OCI-M1 (cell line): ENCODE data around the gene PPP1R9B.

Experiments
- DNase-seq: peaks from one replicate; lab custom pipeline; 2025; lab: John Stamatoyannopoulos, UW

The PPP1R9B gene

DNA sequence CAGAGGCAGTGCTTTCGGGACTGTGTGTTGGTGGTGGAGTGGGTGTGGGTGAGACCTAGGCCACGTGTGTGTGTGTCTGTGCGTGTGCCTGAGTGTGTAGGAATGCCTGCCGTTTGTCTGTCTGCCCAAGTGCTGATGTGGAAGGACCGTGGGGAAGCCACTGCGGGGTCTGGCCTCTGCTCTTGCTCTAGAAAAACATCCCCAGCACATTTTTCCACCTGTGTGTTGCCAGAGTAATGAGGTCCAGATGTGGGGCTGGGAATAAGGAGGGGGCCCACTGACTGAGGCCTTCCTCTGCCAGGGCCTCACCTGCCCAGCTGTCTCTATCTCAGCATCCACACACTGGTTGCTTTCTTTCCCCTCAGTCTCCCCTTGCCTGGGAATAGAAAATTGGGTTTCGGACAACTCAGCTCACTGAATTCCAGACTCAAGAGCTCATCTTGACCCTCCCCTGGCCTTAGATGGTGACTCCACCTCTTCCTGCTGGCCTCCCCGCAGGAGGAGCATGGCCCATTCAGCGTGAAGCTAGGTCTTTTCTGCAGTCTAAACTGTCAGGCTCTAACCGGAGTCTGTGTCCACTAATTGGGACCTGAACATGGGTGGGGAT lies 23.0 kb upstream of the PPP1R9B start:
- DNase-seq, result no peak

DNA sequence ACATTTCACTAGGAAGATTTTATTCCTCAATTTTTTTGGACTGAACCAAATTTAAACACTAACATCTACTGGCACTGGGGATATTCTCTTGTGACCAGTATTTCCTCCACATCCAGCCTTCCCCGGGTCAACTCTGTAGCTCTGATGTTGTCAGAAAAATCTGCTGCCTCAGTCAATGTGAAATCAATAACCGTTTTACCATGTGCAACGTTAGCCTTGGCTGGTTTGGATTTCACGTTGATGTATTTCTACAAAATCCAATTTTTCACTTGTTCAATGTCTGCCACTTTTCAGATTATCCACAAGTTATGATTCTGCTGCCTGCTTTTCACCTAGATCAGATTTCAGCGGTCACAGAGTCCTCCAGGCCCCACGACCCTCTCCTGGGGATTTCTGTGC lies 22.5 kb upstream of the PPP1R9B start:
- no peak for DNase-seq

DNA sequence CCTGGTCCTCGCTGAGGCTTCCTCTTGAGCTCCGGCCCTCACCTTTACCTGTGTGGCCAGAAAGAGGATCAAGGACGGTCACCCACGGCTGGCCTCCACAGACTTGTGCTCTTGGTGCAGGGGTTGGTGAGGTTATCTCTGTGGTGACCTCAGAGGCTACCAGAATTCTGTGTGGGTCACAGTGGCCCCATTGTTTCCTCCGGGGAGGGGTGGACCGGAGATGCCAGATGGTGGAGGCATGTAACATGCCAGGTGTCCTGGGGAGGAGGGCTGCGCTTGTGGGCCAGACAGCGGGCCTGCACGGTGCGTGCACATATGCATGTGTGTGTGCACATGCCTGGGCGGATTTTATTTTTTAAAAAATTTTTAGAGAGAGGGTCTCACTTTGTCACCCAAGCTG lies 21.7 kb upstream of the PPP1R9B start:
- DNase-seq, result no peak

GRCh38 chr17:50171371-50172071 lies 21.0 kb upstream of the PPP1R9B start:
- no peak for DNase-seq

GRCh38 chr17:50170662-50171370 lies 20.3 kb upstream of the PPP1R9B start:
- no peak for DNase-seq

DNA sequence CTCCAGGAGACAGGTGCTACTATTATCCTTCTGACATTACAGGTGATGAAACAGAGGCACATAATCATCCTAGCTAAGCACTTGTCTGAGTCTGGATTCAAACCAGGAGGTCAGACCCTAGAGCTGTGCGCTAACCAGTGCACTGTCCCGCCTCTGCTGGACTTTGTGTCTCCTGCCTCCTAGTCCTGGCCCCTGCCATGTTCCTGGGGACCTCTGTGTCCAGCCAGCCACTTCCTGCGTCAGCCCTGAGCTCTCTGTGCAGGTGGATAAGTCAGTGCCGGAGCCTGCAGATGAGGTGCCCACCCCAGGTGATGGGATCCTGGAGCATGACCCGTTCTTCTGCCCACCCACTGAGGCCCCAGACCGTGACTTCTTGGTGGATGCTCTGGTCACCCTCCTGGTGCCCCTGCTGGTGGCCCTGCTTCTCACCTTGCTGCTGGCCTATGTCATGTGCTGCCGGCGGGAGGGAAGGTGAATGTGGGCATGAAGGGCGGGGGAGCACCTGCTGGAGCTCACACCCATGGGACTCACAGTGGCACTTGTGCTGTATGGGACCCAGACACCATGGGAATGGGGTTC lies 19.5 kb upstream of the PPP1R9B start:
- DNase-seq, result no peak

DNA sequence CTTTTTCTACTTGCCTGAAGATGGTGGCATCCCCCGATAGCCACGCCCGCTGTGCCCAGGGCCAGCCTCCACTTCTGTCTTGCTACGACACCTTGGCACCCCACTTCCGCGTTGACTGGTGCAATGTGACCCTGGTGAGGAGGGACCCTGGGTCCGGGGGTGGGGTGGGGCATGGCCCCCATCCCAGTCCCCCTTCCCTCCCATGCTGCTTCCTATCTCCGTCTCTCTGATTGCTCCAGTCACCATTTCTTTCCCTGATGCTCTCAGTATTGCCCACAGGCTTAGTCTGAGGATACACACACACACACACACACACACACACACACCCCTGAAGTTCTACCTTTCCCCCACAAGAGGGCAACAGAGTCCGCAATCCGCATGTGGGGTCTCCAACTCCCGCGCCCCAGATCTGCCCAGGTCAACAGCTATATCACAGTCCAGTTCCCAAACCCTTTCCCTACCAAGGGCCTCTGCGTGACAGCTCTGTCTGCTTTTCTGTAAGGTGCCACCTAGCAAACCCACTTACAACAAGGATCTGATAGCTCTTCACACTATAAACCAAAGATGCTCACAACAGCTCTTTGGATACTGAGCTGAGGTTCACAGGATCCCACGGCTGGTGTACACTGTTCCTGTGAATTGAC lies 18.8 kb upstream of the PPP1R9B start:
- peak; percentile 72 for DNase-seq

GRCh38 chr17:50168319-50168718 lies 17.8 kb upstream of the PPP1R9B start:
- no peak for DNase-seq

- no peak for DNase-seq
These were observed 16.9 kb upstream of the PPP1R9B start for GRCh38 chr17:50167371-50167770.

DNA sequence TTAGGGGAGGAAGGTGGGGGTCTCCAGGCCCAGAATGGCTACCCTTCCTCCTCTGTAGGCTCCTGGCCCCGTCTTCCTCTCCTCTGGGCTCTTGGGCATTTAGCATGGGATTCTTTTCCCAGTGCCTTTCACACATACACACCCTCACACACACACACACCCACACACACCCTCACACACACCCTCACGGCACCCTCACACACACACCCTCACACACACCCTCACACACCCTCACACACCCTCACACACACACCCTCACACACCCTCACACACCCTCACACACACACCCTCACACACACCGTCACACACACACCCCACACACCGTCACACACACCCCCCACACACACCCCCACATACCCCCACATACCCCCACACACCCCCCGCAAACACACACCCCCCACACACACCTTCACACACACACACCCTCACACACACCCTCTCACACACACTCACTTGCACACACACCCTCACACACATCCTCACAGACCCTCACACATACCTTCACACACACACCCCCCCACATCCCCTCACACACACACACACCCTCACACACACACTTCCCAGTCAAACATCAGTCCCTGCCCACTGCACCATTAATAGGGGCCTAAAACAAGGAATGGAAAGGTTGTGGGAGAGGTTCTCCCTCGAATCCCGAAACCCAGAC lies 16.2 kb upstream of the PPP1R9B start:
- no peak for DNase-seq

DNA sequence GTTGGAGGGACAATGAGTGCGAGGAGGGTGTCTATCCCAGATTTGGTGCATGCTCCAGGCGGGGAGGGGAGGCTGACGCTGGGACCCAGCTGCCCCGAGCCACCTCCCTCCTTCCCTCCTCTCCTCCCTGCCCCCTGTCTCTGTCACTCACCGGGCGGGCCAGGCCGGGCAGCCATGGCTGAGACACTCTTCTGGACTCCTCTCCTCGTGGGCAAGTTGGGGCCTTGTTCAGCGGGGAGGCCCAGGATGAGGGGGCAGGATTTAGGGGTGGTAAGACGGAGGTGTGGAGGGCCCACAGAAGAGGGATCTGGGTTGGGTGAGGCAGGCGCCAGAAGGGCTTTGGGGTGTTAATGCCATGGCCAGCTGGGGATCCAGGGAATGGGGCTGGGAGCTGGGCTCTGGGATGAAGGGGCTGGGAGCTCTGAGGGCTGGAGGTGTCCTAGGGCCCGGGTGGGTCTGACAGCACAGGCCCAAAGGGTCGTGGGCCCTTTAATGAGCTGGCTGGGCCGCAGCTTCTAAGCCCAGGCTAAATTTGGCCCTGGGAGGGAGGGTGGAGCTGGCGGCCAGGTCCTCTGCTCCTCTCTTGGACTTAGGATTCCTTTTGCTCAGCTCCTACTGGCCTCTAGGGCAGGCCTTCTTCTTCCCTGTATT lies 15.5 kb upstream of the PPP1R9B start, which contains the start of gene SGCA:
SGCA (plus strand) TSS at position 139 of the 651 bp plus-strand sequence; CDS start at position 175, 36 bp downstream.
- no peak for DNase-seq

DNA sequence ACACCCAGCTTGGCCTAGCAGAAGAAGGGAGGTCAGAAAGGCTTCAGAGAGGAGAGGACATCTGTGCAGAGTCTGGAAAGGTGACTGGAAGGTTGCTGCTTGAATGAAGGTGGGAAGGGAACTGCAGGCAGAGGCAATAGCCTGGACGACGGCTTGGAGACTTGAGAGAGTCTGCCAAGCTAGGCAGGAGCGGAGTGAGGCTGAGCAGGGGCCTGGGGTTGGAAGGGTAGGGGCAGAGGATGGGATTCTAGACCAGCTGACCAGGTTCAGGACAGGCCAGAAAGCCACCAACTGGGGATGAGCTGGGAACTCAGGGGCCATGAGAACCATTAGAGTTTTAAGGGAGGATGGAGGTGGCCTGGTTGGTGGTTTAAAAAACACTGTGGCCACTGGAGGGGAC lies 15.0 kb upstream of the PPP1R9B start:
- DNase-seq, result no peak

DNA sequence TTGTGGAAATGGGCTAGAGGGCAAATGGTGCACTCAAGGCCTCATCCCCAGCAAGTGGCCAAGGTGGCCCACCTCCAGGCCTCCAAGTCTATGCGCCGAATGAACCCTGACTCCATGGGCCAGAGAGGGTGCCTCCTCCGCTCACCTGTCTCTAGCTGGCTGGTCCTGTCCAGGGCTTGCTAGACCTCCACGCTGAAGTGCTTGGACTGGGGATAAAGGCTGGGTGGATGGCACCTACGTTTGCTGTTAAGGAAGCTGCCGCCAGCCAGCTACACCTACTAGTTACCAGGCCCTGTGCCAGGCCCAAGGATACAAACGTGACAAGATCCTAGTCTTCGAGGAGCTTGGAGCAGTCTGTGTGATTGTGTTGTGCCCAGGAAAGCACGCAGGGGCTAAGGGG lies 14.6 kb upstream of the PPP1R9B start:
- DNase-seq, result no peak

DNA sequence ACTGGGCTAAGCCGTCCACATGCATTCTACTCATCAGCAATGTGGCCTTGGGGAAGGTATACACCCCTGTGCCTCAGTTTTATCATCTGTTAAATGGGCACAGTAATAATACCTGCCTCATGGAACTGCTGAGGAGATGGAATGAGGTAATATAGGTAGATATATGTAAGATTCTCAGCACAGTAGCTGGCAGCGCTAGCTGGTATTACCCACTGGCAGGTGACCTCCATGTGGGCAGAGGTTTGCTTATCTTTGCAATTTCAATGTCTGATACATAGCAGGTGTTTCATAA lies 14.2 kb upstream of the PPP1R9B start:
- no peak for DNase-seq

- no peak for DNase-seq
These were observed 13.6 kb upstream of the PPP1R9B start for GRCh38 chr17:50163843-50164696.

DNA sequence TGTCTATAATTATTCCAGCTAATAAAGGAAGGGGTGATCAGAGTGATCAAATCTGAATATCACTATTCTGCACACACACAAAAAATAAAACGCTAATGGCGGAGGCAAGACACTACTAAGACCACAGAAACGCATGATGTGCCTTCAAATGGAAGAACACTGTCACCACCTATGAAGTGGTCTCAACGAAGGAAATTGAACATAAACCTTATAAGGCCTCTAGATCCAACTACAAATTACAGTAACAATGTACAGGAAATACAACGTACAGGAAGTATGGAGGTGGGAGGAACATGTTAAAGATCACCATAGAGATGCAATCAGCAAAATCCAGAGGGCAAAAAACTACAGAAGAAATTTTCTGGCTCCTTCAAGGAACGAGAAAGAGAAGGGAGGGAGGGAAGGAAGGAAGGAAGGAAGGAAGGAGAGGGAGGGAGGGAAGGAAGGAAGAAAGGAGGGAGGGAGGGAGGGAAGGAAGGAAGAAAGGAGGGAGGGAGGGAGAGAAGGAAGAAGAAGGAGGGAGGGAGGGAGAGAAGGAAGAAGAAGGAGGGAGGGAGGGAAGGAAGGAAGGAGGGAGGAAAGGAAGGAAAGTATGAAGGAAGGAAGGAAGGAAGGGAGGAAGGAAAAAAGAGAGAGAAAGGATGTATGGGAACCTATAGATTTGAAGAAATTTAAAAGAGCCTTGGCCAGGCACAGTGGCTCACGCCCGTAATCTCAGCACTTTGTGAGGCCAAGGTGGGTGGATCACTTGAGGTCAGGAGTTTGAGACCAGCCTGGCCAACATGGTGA lies 12.2 kb upstream of the PPP1R9B start:
- no peak for DNase-seq

GRCh38 chr17:50161911-50162288 lies 11.4 kb upstream of the PPP1R9B start:
- DNase-seq, result no peak

DNA sequence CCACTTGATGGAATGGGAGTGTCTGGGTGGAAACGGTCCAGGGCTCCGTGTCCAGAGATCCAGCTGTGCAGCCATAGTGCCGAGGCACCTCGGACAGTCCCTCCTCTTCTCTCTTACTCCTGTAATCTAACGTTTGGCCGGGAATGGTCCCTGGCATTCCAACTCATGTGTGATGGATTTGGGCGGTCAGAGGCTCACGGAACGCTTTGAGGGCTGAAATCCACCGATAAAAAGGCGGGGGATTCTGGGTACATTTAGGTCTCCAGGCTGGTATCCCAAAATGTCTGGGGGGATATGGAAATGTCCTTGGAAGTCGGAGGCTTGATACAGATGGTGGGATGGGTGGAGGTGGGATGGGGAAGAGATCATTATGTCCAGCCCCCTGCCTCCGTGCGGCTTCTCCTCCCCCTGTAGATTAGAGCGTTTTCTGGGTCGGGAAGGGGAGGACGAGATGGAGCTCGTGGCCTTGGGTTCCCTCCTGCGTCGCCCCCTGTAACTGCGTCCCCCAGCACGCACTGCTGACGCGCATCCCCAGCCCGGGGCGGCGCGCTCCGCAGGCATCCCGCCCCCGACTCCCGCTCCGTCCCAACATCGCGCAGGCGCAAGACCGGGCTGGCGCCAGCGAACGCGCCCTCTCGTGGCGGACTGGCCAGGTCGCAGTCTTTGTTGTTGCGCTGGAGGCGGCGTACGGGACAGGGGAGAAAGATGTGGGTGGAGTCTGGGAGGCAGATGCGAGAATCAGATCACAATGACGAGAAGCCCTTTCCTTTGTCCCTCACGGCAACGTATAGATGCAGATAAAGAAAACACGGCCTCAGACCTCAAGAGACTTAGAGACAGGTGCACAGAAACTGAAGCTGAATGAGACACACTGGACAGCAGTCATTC lies 10.8 kb upstream of the PPP1R9B start:
- DNase-seq, result peak; percentile 91

DNA sequence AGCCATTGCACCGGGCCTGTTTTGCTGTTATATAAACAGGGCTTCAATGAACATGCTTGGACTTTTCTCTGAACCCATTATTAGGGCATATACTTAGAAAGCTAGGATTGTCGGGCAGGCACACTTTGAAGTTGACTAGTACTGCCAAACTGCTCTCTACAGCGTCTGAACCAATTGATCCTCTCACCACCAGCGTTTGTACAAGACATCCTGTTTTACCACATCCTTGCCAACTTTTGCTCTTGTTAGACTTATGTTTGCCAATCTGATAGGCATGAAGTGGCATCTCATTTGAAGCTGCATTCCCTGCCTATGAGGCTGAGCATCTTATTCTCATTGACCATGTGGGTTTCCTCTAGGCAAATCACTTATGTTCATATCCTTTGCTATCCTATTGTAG lies 7.4 kb upstream of the PPP1R9B start:
- no peak for DNase-seq
